B cell (primary cell): Measurements from ENCODE around the gene DPH3. TPM values are rescaled to one million over a fixed set of nuclear protein-coding genes. Genes with fewer than 3 reads are reported as not detected.

Experiments
- ATAC-seq: fragments of 200-7000 bp; cut with Tn5 transposase; one replicate; pipeline ENCODE4 v1.10.0; 2021; ENCODE audit warnings: low read depth, mild to moderate bottlenecking, moderate number of reproducible peaks, moderate library complexity
- CTCF ChIA-PET: fragments of 350-600 bp; sonication (Branson Sonifier 250); formaldehyde crosslinking; loops from one replicate; lab custom pipeline; 2021; ENCODE audit warnings: antibody characterized with exemption, inconsistent platforms; lab: Charles Lee
- POLR2A ChIA-PET: fragments of 350-600 bp; sonication (Branson Sonifier 250); formaldehyde crosslinking; loops from one replicate; lab custom pipeline; 2021; ENCODE audit warnings: antibody characterized with exemption; lab: Charles Lee
- DNase-seq: peaks from one replicate; pipeline ENCODE4 v3.0.0; 2013
- H2AFZ ChIP-seq: 2 replicates; pipeline ENCODE4 v1.6.1; 2012; ENCODE audit warnings: mild to moderate bottlenecking, low read depth, low read length; ENCODE audit not compliant: insufficient read depth, poor library complexity, severe bottlenecking
- H3K27ac ChIP-seq, 2 donors: 1 replicate in 1 of 2; 2 replicates in 1 of 2; pipeline ENCODE4 v1.5.1; 2012 to 2013; ENCODE audit warnings: low read length in 2 of 2, mild to moderate bottlenecking in 2 of 2, moderate library complexity in 1 of 2
- H3K27me3 ChIP-seq, 4 experiments: fragments of 200-600 bp in 1 of 4; sonication (generic) in 1 of 4; replicated peaks in 1 of 4; 1 replicate in 2 of 4; 2 replicates in 2 of 4; pipeline versions ENCODE4 v1.6.1 to v1.7.0; 2013 to 2016; ENCODE audit warnings: low read length in 3 of 4, mild to moderate bottlenecking in 2 of 4, mixed read lengths in 1 of 4, moderate library complexity in 1 of 4; ENCODE audit not compliant: insufficient read depth in 4 of 4, control insufficient read depth in 3 of 4; ENCODE audit errors: control extremely low read depth in 1 of 4
- H3K36me3 ChIP-seq, 2 experiments: replicated peaks in 1 of 2; 1 replicate in 1 of 2; 2 replicates in 1 of 2; pipeline versions ENCODE4 v1.6.1 to v1.7.1; 2013; ENCODE audit warnings: low read length in 1 of 2; ENCODE audit not compliant: insufficient read depth in 2 of 2, control insufficient read depth in 1 of 2; ENCODE audit errors: control extremely low read depth in 1 of 2, extremely low read depth in 1 of 2
- H3K4me1 ChIP-seq, 2 donors: fragments of 200-600 bp in 1 of 2; sonication (generic) in 1 of 2; 1 replicate in 1 of 2; 2 replicates in 1 of 2; pipeline versions ENCODE4 v1.5.1 to v1.6.1; 2013 to 2017; ENCODE audit warnings: low read length in 2 of 2; ENCODE audit not compliant: control insufficient read depth in 2 of 2, insufficient read depth in 2 of 2
- H3K4me2 ChIP-seq: replicated peaks from 2 replicates; pipeline ENCODE3; 2012; ENCODE audit warnings: mild to moderate bottlenecking, low read depth, low read length; ENCODE audit not compliant: poor library complexity, severe bottlenecking
- H3K4me3 ChIP-seq, 5 experiments: fragments of 200-600 bp in 1 of 5; sonication (generic) in 1 of 5; 1 replicate in 3 of 5; 2 replicates in 2 of 5; pipeline versions ENCODE4 v1.5.1 to v1.7.0; 2011 to 2016; ENCODE audit warnings: low read length in 4 of 5, mild to moderate bottlenecking in 4 of 5, low read depth in 2 of 5, control low read depth in 1 of 5, moderate library complexity in 1 of 5; ENCODE audit not compliant: insufficient read depth in 1 of 5; ENCODE audit errors: control extremely low read depth in 1 of 5, extremely low read depth in 1 of 5
- H3K79me2 ChIP-seq: fragments of 200-600 bp; sonication (generic); one replicate; pipeline ENCODE4 v1.6.0; 2016; ENCODE audit warnings: low read length; ENCODE audit not compliant: control insufficient read depth, insufficient read depth
- H3K9ac ChIP-seq: fragments of 200-600 bp; sonication (generic); 2 replicates; pipeline ENCODE4 v1.6.1; 2017; ENCODE audit warnings: mild to moderate bottlenecking, low read length, moderate library complexity
- H3K9me3 ChIP-seq, 3 donors: one replicate each; pipeline versions ENCODE4 v1.6.1 to v1.7.1; 2013; ENCODE audit warnings: low read length in 2 of 3; ENCODE audit not compliant: control insufficient read depth in 2 of 3, insufficient read depth in 1 of 3; ENCODE audit errors: control extremely low read depth in 1 of 3
- H4K20me1 ChIP-seq: 2 replicates; pipeline ENCODE4 v1.6.0; 2012; ENCODE audit warnings: mild to moderate bottlenecking, low read length; ENCODE audit not compliant: insufficient read depth, control insufficient read depth, poor library complexity, severe bottlenecking
- H3K27ac Mint-ChIP-seq: one replicate; pipeline ENCODE4 v1.8.0; 2021; ENCODE audit warnings: mixed read lengths
- H3K27me3 Mint-ChIP-seq: one replicate; pipeline ENCODE4 v1.8.0; 2021; ENCODE audit warnings: mixed read lengths
- H3K4me1 Mint-ChIP-seq: one replicate; pipeline ENCODE4 v1.8.0; 2021; ENCODE audit warnings: mixed read lengths
- H3K4me3 Mint-ChIP-seq: one replicate; pipeline ENCODE4 v1.8.0; 2021; ENCODE audit warnings: mixed read lengths
- H3K9me3 Mint-ChIP-seq: one replicate; pipeline ENCODE4 v1.8.0; 2022; ENCODE audit warnings: mixed read lengths; ENCODE audit not compliant: insufficient read depth
- CTCF ChIP-seq: fragments of 200-600 bp; IDR thresholded peaks from one replicate; pipeline ENCODE4 v1.8.0; 2022; ENCODE audit warnings: antibody characterized with exemption, mild to moderate bottlenecking
- EZH2 ChIP-seq: IDR thresholded peaks from 2 replicates; pipeline ENCODE4 v1.6.1; 2012; ENCODE audit warnings: borderline replicate concordance, low read depth, mild to moderate bottlenecking, moderate library complexity, low read length; ENCODE audit not compliant: insufficient read depth, poor library complexity, severe bottlenecking
- WGBS: methylation state at CpG from one replicate; pipeline ENCODE4 v1.1.5; 2013; ENCODE audit warnings: missing lambda C conversion rate; ENCODE audit not compliant: insufficient coverage; 5-methylcytosine and 5-hydroxymethylcytosine counted together
- intact Hi-C: fragments of 100-400 bp; cut with micrococcal nuclease; formaldehyde crosslinking; loops from one replicate; pipeline ENCODE4 v1.10.0; 2022
- polyA plus RNA-seq: library from polyadenylated mRNA; depleted of rRNA; stranded (reverse); fragments of >200 nt; gene quantifications from 2 replicates; pipeline ENCODE4 v1.2.3, GENCODE V29; 2012
- total RNA-seq, 2 donors: library from RNA; stranded (reverse); fragments of 120-200 nt in 1 of 2; gene quantifications; 1 replicate in 1 of 2; 2 replicates in 1 of 2; pipeline versions ENCODE4 v1.2.3 to v1.2.4, GENCODE V29; 2013 to 2022

The DPH3 gene
- total and polyA plus RNA-seq, 2 donors (not counting 1 experiment from before 2014, with no cell fraction given), result 7.4 to 12.9 TPM

DNA sequence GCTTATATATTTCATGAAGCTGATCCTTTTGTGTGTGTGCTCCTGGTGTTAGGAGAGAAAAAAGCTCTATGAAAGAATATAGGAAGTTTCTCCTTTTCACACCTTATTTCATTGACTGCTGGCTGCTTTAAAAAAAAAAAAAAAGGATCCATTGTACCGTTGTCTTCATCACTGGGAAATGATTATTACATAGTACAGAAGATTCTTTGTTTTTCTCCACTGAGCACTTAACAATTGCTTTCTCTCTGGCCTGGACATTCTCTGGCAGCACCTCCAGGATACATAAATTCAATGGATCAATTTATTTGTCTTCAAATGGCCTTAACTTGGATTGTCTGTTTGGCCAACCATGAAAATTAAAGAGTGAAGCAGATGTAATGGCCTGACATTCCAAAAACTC lies 37.2 kb downstream of the DPH3 start:
- POLR2A ChIA-PET, result no interaction called here
- no CpG with 5 or more reads among the region's 1 CpG for WGBS
- H3K4me2 ChIP-seq, result no peak overlapping the region
- TF ChIP-seq CTCF, result no peak
- no peak for TF ChIP-seq EZH2
- no peaks in the 10 kb centered on the region for H3K36me3 ChIP-seq
- H3K9me3 ChIP-seq, result peaks cover 0 to 8% (median 0%) of the 10 kb centered on the region in 3 donors
- H3K4me1 ChIP-seq, result no peaks in the 10 kb centered on the region
- no peak overlapping the region for H2AFZ ChIP-seq
- ATAC-seq, result no peak
- Mint-ChIP-seq H3K9me3 (no peaks in the 10 kb centered on the region), H3K4me1 (peaks cover 3% of the 10 kb centered on the region), H3K27me3 (peaks cover 4% of the 10 kb centered on the region), H3K4me3 (no peak overlapping the region), H3K27ac (no peak overlapping the region)
- DNase-seq, result no peak
- intact Hi-C loops, result no loop called here
- no peaks in the 10 kb centered on the region for H3K79me2 ChIP-seq
- H3K27ac ChIP-seq, result no peak overlapping the region
- CTCF ChIA-PET, result no interaction called here
- H3K27me3 ChIP-seq, result no peaks in the 10 kb centered on the region
- no peak overlapping the region for H3K9ac ChIP-seq
- no peak overlapping the region for H3K4me3 ChIP-seq
- no peaks in the 10 kb centered on the region for H4K20me1 ChIP-seq

GRCh38 chr3:16224325-16224724 lies 40.4 kb downstream of the DPH3 start:
- DNase-seq (no peak), ATAC-seq (no peak)
- POLR2A ChIA-PET, result no interaction called here
- H3K4me3 ChIP-seq, result no peak overlapping the region
- Mint-ChIP-seq H3K9me3 (peaks cover 8% of the 10 kb centered on the region), H3K27me3 (peaks cover 12% of the 10 kb centered on the region), H3K4me3 (no peak overlapping the region), H3K27ac (no peak overlapping the region), H3K4me1 (peaks cover 3% of the 10 kb centered on the region)
- H3K79me2 ChIP-seq, result no peaks in the 10 kb centered on the region
- no peak overlapping the region for H3K9ac ChIP-seq
- peaks cover 0 to under 1% (median 0%) of the 10 kb centered on the region in 4 experiments for H3K27me3 ChIP-seq
- no peak for TF ChIP-seq EZH2
- TF ChIP-seq CTCF, result no peak
- H3K36me3 ChIP-seq, result no peaks in the 10 kb centered on the region
- no peak overlapping the region for H3K27ac ChIP-seq
- no peaks in the 10 kb centered on the region for H3K4me1 ChIP-seq
- intact Hi-C loops, result no loop called here
- H2AFZ ChIP-seq, result no peak overlapping the region
- H4K20me1 ChIP-seq, result no peaks in the 10 kb centered on the region
- H3K9me3 ChIP-seq, result peaks cover 0 to 8% (median 0%) of the 10 kb centered on the region in 3 donors
- no CpG with 5 or more reads among the region's 2 CpGs for WGBS
- CTCF ChIA-PET, result no interaction called here
- no peak overlapping the region for H3K4me2 ChIP-seq
